Right lobe of liver (tissue), 6 donors: Measurements from ENCODE around the gene ADGRL3. TPM values are rescaled to one million over a fixed set of nuclear protein-coding genes. Genes with fewer than 3 reads are reported as not detected.

Experiments used
- ATAC-seq, 4 donors: fragments of 200-7000 bp; cut with Tn5 transposase; one replicate each; pipeline ENCODE4 v1.9.1; 2020; ENCODE audit warnings: mild to moderate bottlenecking in 4 of 4, moderate library complexity in 4 of 4
- DNase-seq, 3 donors: peaks; one replicate each; pipeline ENCODE4 v3.0.0-alpha.2; 2020
- H3K27ac ChIP-seq, 3 donors: fragments of 200-600 bp; one replicate each; pipeline ENCODE4 v1.8.0; 2022
- H3K27me3 ChIP-seq, 2 donors: fragments of 200-600 bp; one replicate each; pipeline ENCODE4 v1.8.0; 2022
- H3K36me3 ChIP-seq, 4 donors: fragments of 200-600 bp; sonication (generic) in 1 of 4; one replicate each; pipeline versions ENCODE4 v1.5.1 to v1.8.0; 2017 to 2022; ENCODE audit warnings: control low read depth in 1 of 4
- H3K4me1 ChIP-seq, 4 donors: fragments of 200-600 bp; sonication (generic) in 1 of 4; one replicate each; pipeline versions ENCODE4 v1.5.1 to v1.8.0; 2017 to 2022; ENCODE audit warnings: control low read depth in 1 of 4
- H3K4me3 ChIP-seq, 3 donors: fragments of 200-600 bp; one replicate each; pipeline ENCODE4 v1.8.0; 2022
- H3K9me3 ChIP-seq, 4 donors: fragments of 200-600 bp; sonication (generic) in 1 of 4; one replicate each; pipeline versions ENCODE4 v1.5.1 to v1.8.0; 2017 to 2022; ENCODE audit warnings: control low read depth in 1 of 4
- POLR2A ChIP-seq: fragments of 450-650 bp; IDR thresholded peaks from one replicate; pipeline ENCODE4 v1.6.1; 2017; ENCODE audit warnings: antibody characterized with exemption, mild to moderate bottlenecking
- WGBS: methylation state at CpG from one replicate; pipeline ENCODE4 v1.1.6; 2018; ENCODE audit warnings: low coverage, low lambda C conversion rate; ENCODE audit not compliant: insufficient coverage; ENCODE audit errors: missing lambda C conversion rate; 5-methylcytosine and 5-hydroxymethylcytosine counted together
- intact Hi-C, 2 donors: fragments of 100-400 bp; cut with DNase I; formaldehyde crosslinking; loops; one replicate each; pipeline versions ENCODE4 v1.11.2 to v1.14.1; 2022
- total RNA-seq, 6 experiments: library from RNA; depleted of rRNA in 2 of 6; stranded (reverse); fragments of >200 nt in 2 of 6; fragmentation: NEBNext Ultra II Directional in 3 of 6; extraction: Animal tissue kit (Norgen Biotek cat#: 25700) in 3 of 6; gene quantifications; one replicate each; pipeline versions ENCODE4 v1.1.0 to v1.2.4, GENCODE V29; 2016 to 2023
- TF ChIP-seq, protein P1 (sequence below), 4 donors: fragments of 200-600 bp in 3 of 4; fragments of 450-650 bp in 1 of 4; IDR thresholded peaks; one replicate each; pipeline versions ENCODE4 v1.5.1 to v1.8.0; 2016 to 2022; ENCODE audit warnings: antibody characterized with exemption in 4 of 4, mild to moderate bottlenecking in 2 of 4
- donor health status: DM: no; HTN: yes; CAD: no.
- donor health status: DM: no; HTN: no; CAD: no.
- donor health status: DM: no; HTN: no; CAD: no.
- donor health status: DM: no; HTN: yes; CAD: no.
- donor health status: DM: no; HTN: yes; CAD: no.

Gene ADGRL3
- total RNA-seq, 6 experiments from 2014 or later, result 0.06 to 1.1 (median 0.35) TPM

GRCh38 chr4:62028745-62029144, 828.6 kb downstream of the ADGRL3 start:
- ATAC-seq (no peak), DNase-seq (no peak)
- H3K4me3 ChIP-seq, result no peak overlapping the region
- no peak overlapping the region for H3K27ac ChIP-seq
- 49% methylated on average over 2 of the region's 2 CpGs for WGBS
- TF ChIP-seq POLR2A, result no peak
- TF ChIP-seq, protein P1, sequence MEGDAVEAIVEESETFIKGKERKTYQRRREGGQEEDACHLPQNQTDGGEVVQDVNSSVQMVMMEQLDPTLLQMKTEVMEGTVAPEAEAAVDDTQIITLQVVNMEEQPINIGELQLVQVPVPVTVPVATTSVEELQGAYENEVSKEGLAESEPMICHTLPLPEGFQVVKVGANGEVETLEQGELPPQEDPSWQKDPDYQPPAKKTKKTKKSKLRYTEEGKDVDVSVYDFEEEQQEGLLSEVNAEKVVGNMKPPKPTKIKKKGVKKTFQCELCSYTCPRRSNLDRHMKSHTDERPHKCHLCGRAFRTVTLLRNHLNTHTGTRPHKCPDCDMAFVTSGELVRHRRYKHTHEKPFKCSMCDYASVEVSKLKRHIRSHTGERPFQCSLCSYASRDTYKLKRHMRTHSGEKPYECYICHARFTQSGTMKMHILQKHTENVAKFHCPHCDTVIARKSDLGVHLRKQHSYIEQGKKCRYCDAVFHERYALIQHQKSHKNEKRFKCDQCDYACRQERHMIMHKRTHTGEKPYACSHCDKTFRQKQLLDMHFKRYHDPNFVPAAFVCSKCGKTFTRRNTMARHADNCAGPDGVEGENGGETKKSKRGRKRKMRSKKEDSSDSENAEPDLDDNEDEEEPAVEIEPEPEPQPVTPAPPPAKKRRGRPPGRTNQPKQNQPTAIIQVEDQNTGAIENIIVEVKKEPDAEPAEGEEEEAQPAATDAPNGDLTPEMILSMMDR (IDR thresholded peaks at IDR 0.05), result no peak
- intact Hi-C loops, result no loop called here
- no peaks in the 10 kb centered on the region for H3K36me3 ChIP-seq
- H3K4me1 ChIP-seq, result no peaks in the 10 kb centered on the region
- no peaks in the 10 kb centered on the region for H3K9me3 ChIP-seq
- H3K27me3 ChIP-seq, result no peaks in the 10 kb centered on the region

- no peak for TF ChIP-seq POLR2A
- TF ChIP-seq, protein P1 (IDR thresholded peaks at IDR 0.05), result no peak
- H3K27ac ChIP-seq, result no peak overlapping the region
- no peaks in the 10 kb centered on the region for H3K4me1 ChIP-seq
- intact Hi-C loops, result no loop called here
- H3K36me3 ChIP-seq, result no peaks in the 10 kb centered on the region
- ATAC-seq (no peak), DNase-seq (no peak)
- no peaks in the 10 kb centered on the region for H3K9me3 ChIP-seq
- 61% methylated on average over 2 of the region's 2 CpGs for WGBS
- H3K4me3 ChIP-seq, result no peak overlapping the region
- H3K27me3 ChIP-seq, result no peaks in the 10 kb centered on the region
Observed at GRCh38 chr4:62030958-62031357, 830.8 kb downstream of the ADGRL3 start.

GRCh38 chr4:62037571-62037970, 837.4 kb downstream of the ADGRL3 start:
- no peak for ATAC-seq
- no peak for DNase-seq
- Histone ChIP-seq H3K4me1 (no peaks in the 10 kb centered on the region), H3K36me3 (no peaks in the 10 kb centered on the region), H3K27me3 (no peaks in the 10 kb centered on the region), H3K9me3 (no peaks in the 10 kb centered on the region), H3K27ac (no peak overlapping the region), H3K4me3 (no peak overlapping the region)
- TF ChIP-seq, protein P1 (IDR thresholded peaks at IDR 0.05), result no peak
- TF ChIP-seq POLR2A, result no peak
- WGBS, result 41% methylated on average over 5 of the region's 5 CpGs
- intact Hi-C loops, result no loop called here

GRCh38 chr4:62051332-62051731, 851.2 kb downstream of the ADGRL3 start:
- Histone ChIP-seq H3K9me3 (no peaks in the 10 kb centered on the region), H3K4me1 (no peaks in the 10 kb centered on the region), H3K27me3 (no peaks in the 10 kb centered on the region), H3K27ac (no peak overlapping the region), H3K36me3 (no peaks in the 10 kb centered on the region), H3K4me3 (no peak overlapping the region)
- TF ChIP-seq POLR2A, result no peak
- TF ChIP-seq, protein P1 (IDR thresholded peaks at IDR 0.05), result no peak
- ATAC-seq, result no peak
- WGBS, result 41% methylated on average over 3 of the region's 3 CpGs
- DNase-seq, result no peak
- intact Hi-C loops, result no loop called here

DNA sequence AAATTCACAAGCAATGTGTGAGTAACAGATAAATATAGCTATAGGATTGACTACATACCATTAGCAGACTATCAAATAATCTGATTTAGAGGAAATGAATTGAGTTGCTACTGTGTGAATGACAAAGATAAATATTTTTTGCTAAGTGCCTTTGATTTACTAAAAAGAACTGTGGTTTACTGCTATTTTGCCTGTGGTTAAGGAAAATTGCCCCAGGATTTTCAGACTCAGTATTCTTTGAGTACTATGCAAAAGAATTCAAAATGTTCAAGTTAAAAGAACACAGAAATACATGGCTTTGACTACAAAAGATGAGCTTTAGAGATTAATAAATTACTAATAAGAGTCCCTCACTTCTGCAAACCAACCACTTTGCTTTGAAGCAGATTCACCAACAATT, 853.8 kb downstream of the ADGRL3 start:
- intact Hi-C loops, result no loop called here
- no peak overlapping the region for H3K4me3 ChIP-seq
- H3K27ac ChIP-seq, result no peak overlapping the region
- H3K36me3 ChIP-seq, result no peaks in the 10 kb centered on the region
- no peak for DNase-seq
- ATAC-seq, result no peak
- TF ChIP-seq, protein P1 (IDR thresholded peaks at IDR 0.05), result no peak
- TF ChIP-seq POLR2A, result no peak
- no peaks in the 10 kb centered on the region for H3K9me3 ChIP-seq
- no peaks in the 10 kb centered on the region for H3K27me3 ChIP-seq
- no peaks in the 10 kb centered on the region for H3K4me1 ChIP-seq
